Prostate gland (tissue), 2 donors: Measurements from ENCODE around the gene RMND5B. TPM values are rescaled to one million over a fixed set of nuclear protein-coding genes. Genes with fewer than 3 reads are reported as not detected.
A peak's percentile ranks its signal among the peaks of the same experiment; 100 is the strongest.

Experiments used
- DNase-seq: peaks from one replicate; pipeline ENCODE4 v3.0.0-alpha.2; 2019; ENCODE audit warnings: low spot score
- H3K27ac ChIP-seq, 2 donors: fragments of 200-600 bp; sonication (generic); 2 replicates each; pipeline ENCODE4 v1.5.1; 2017 to 2019
- H3K27me3 ChIP-seq: fragments of 200-600 bp; sonication (generic); replicated peaks from 2 replicates; pipeline ENCODE4 v1.5.1; 2019; ENCODE audit not compliant: insufficient read depth
- H3K36me3 ChIP-seq, 2 donors: fragments of 200-600 bp; sonication (generic); 1 replicate in 1 of 2; 2 replicates in 1 of 2; pipeline versions ENCODE4 v1.5.1 to v1.8.1; 2017 to 2019
- H3K4me1 ChIP-seq: fragments of 200-600 bp; sonication (generic); replicated peaks from 2 replicates; pipeline ENCODE4 v1.5.1; 2019
- H3K4me3 ChIP-seq, 2 donors: fragments of 200-600 bp; sonication (generic); 2 replicates each; pipeline ENCODE4 v1.5.1; 2017 to 2019
- H3K9me3 ChIP-seq: fragments of 200-600 bp; sonication (generic); 2 replicates; pipeline ENCODE4 v1.5.1; 2017
- CTCF ChIP-seq, 4 experiments: fragments of 200-600 bp in 2 of 4; fragments of 450-650 bp in 2 of 4; sonication (generic) in 2 of 4; IDR thresholded peaks; 1 replicate in 3 of 4; 2 replicates in 1 of 4; pipeline ENCODE4 v1.5.1; 2016 to 2019; ENCODE audit warnings: antibody characterized with exemption in 4 of 4, mild to moderate bottlenecking in 2 of 4, moderate library complexity in 2 of 4
- POLR2A ChIP-seq: fragments of 450-650 bp; IDR thresholded peaks from one replicate; pipeline ENCODE4 v1.6.1; 2016; ENCODE audit warnings: antibody characterized with exemption, mild to moderate bottlenecking
- POLR2AphosphoS5 ChIP-seq: sonication (generic); formaldehyde crosslinking; IDR thresholded peaks from one replicate; pipeline ENCODE4 v1.6.1; 2017; ENCODE audit warnings: antibody characterized with exemption
- WGBS: methylation state at CpG from one replicate; pipeline ENCODE4 v1.1.5; 2018; 5-methylcytosine and 5-hydroxymethylcytosine counted together
- intact Hi-C: fragments of 100-400 bp; cut with DNase I; formaldehyde crosslinking; loops from one replicate; pipeline ENCODE4 v1.14.2; 2022
- total RNA-seq, 2 donors: library from RNA; depleted of rRNA; stranded (reverse); fragments of >200 nt; gene quantifications; one replicate each; pipeline ENCODE4 v1.1.0, GENCODE V29; 2016

RMND5B gene
- total RNA-seq, 2 donors from 2014 or later: 33.7 to 39.1 TPM

- Histone ChIP-seq H3K27ac (no peak overlapping the region), H3K27me3 (no peaks in the 10 kb centered on the region), H3K9me3 (no peaks in the 10 kb centered on the region), H3K4me1 (peaks cover 7% of the 10 kb centered on the region), H3K4me3 (no peak overlapping the region), H3K36me3 (peaks cover 0 to 19% of the 10 kb centered on the region in 2 donors)
- DNase-seq: no peak
- intact Hi-C loops: no loop called here
- no peak for TF ChIP-seq CTCF (IDR thresholded peaks at IDR 0.05)
- no peak for TF ChIP-seq POLR2AphosphoS5
- no peak for TF ChIP-seq POLR2A
- 75% methylated on average over 11 of the region's 11 CpGs for WGBS
Observed at GRCh38 chr5:178149199-178149932, 18.6 kb downstream of the RMND5B start.

GRCh38 chr5:178150977-178151734 is 20.3 kb downstream of the RMND5B start:
- H3K36me3 ChIP-seq: peaks cover 0 to 19% of the 10 kb centered on the region in 2 donors
- 65% methylated on average over 11 of the region's 11 CpGs for WGBS
- no peak overlapping the region for H3K4me3 ChIP-seq
- peaks cover 7% of the 10 kb centered on the region for H3K4me1 ChIP-seq
- TF ChIP-seq POLR2A (no peak), POLR2AphosphoS5 (no peak), CTCF (IDR thresholded peaks at IDR 0.05) (no peak)
- H3K27me3 ChIP-seq: no peaks in the 10 kb centered on the region
- no peak overlapping the region for H3K27ac ChIP-seq
- intact Hi-C loops: loop anchor here (10.0 kb wide), 1 partner anchor 546 kb away; the partner anchor contains the start of gene B4GALT7
- no peaks in the 10 kb centered on the region for H3K9me3 ChIP-seq
- no peak for DNase-seq

- Histone ChIP-seq H3K27ac (peak overlapping the region in 1 of 2 donors; percentile 47), H3K36me3 (peaks cover 0 to 13% of the 10 kb centered on the region in 2 donors), H3K4me1 (peaks cover 7% of the 10 kb centered on the region), H3K9me3 (no peaks in the 10 kb centered on the region), H3K27me3 (no peaks in the 10 kb centered on the region), H3K4me3 (peak overlapping the region; percentile 55 to 61)
- DNase-seq: no peak
- intact Hi-C loops: loop anchor here (10.0 kb wide), 1 partner anchor 548 kb away; the partner anchor contains the start of gene B4GALT7
- no peak for TF ChIP-seq POLR2AphosphoS5
- TF ChIP-seq POLR2A: no peak
- no peak for TF ChIP-seq CTCF (IDR thresholded peaks at IDR 0.05)
- 47% methylated on average over 31 of the region's 31 CpGs for WGBS
Observed at GRCh38 chr5:178152491-178153444, 22.0 kb downstream of the RMND5B start.

GRCh38 chr5:178153530-178154340 is 22.9 kb downstream of the RMND5B start, which contains the start of gene NHP2:
NHP2 (minus strand) TSS chr5:178153885; CDS start chr5:178153817, 68 bp downstream.
- intact Hi-C loops: loop anchor here (10.0 kb wide), 1 partner anchor 549 kb away; the partner anchor contains the start of gene B4GALT7
- H3K27ac ChIP-seq: peak within 1 kb of the TSS; percentile 41 to 47
- peaks cover 7% of the 10 kb centered on the region for H3K4me1 ChIP-seq
- H3K36me3 ChIP-seq: peaks cover 0 to 4% of the 10 kb centered on the region in 2 donors
- H3K27me3 ChIP-seq: no peaks in the 10 kb centered on the region
- no peaks in the 10 kb centered on the region for H3K9me3 ChIP-seq
- DNase-seq: peak; percentile 97
- 2% methylated on average over 60 of the region's 68 CpGs for WGBS
- peak; percentile 100 for TF ChIP-seq POLR2AphosphoS5
- TF ChIP-seq CTCF (IDR thresholded peaks at IDR 0.05): peak in 1 of 4 experiments; percentile 10
- TF ChIP-seq POLR2A: peak; percentile 35
- H3K4me3 ChIP-seq: peak within 1 kb of the TSS; percentile 55 to 61
